Stimulated activated CD4-positive, alpha-beta T cell treated with anti-CD3 and anti-CD28 coated beads, Interleukin-15, amount 100 ng/mL, for 48 hours (primary cell): Measurements from ENCODE around the gene TMEM167A.

Source experiments
- DNase-seq, 2 donors: peaks; one replicate each; pipeline ENCODE4 v3.0.0-alpha.2; 2020; ENCODE audit warnings: low read depth in 2 of 2

TMEM167A gene

GRCh38 chr5:83035373-83036100 is 41.7 kb downstream of the TMEM167A start:
- no peak for DNase-seq

- DNase-seq = no peak
These were observed 42.5 kb downstream of the TMEM167A start for GRCh38 chr5:83034528-83035207.

- no peak for DNase-seq
These were observed 43.2 kb downstream of the TMEM167A start for GRCh38 chr5:83034036-83034435.

GRCh38 chr5:83031381-83031780 is 45.8 kb downstream of the TMEM167A start:
- no peak for DNase-seq

GRCh38 chr5:83029912-83030311 is 47.3 kb downstream of the TMEM167A start:
- no peak for DNase-seq

- no peak for DNase-seq
These were observed 50.1 kb downstream of the TMEM167A start for GRCh38 chr5:83026930-83027687.

GRCh38 chr5:83026516-83026915 is 50.7 kb downstream of the TMEM167A start:
- no peak for DNase-seq

- DNase-seq = no peak
These were observed 51.3 kb downstream of the TMEM167A start for GRCh38 chr5:83025690-83026478.

- no peak for DNase-seq
These were observed 54.9 kb downstream of the TMEM167A start for GRCh38 chr5:83022334-83022733.

- no peak for DNase-seq
These were observed 61.5 kb downstream of the TMEM167A start for GRCh38 chr5:83015676-83016075.

GRCh38 chr5:83011985-83012384 is 65.2 kb downstream of the TMEM167A start:
- no peak for DNase-seq

- DNase-seq = no peak
These were observed 67.8 kb downstream of the TMEM167A start for GRCh38 chr5:83009408-83009807.

- no peak for DNase-seq
These were observed 69.4 kb downstream of the TMEM167A start for GRCh38 chr5:83007755-83008154.

GRCh38 chr5:83006683-83007283 is 70.4 kb downstream of the TMEM167A start:
- DNase-seq = no peak

- no peak for DNase-seq
These were observed 73.4 kb downstream of the TMEM167A start for GRCh38 chr5:83003791-83004190.
